Measurements from ENCODE around the gene OGT. TPM values are rescaled to one million over a fixed set of nuclear protein-coding genes. Genes with fewer than 3 reads are reported as not detected.

OGT gene
- total RNA-seq, 1 donor from 2014 or later = 210 TPM

GRCh38 chrX:71533851-71534561 is 1.1 kb downstream of the OGT start:
- Mint-ChIP-seq H3K4me1 (ENCODE audit: unreplicated experiment) (peaks cover 38% of the 10 kb centered on the region), H3K27ac (ENCODE audit: unreplicated experiment) (peak overlapping the region; percentile 90), H3K36me3 (ENCODE audit: unreplicated experiment) (no peaks in the 10 kb centered on the region), H3K27me3 (ENCODE audit: unreplicated experiment) (no peaks in the 10 kb centered on the region), H3K9me3 (ENCODE audit: unreplicated experiment) (peaks cover 6% of the 10 kb centered on the region), H3K4me3 (ENCODE audit: unreplicated experiment) (peak overlapping the region; percentile 92)
- no peak for DNase-seq (ENCODE audit: extremely low spot score, unreplicated experiment)
- TF ChIP-seq, protein P1, sequence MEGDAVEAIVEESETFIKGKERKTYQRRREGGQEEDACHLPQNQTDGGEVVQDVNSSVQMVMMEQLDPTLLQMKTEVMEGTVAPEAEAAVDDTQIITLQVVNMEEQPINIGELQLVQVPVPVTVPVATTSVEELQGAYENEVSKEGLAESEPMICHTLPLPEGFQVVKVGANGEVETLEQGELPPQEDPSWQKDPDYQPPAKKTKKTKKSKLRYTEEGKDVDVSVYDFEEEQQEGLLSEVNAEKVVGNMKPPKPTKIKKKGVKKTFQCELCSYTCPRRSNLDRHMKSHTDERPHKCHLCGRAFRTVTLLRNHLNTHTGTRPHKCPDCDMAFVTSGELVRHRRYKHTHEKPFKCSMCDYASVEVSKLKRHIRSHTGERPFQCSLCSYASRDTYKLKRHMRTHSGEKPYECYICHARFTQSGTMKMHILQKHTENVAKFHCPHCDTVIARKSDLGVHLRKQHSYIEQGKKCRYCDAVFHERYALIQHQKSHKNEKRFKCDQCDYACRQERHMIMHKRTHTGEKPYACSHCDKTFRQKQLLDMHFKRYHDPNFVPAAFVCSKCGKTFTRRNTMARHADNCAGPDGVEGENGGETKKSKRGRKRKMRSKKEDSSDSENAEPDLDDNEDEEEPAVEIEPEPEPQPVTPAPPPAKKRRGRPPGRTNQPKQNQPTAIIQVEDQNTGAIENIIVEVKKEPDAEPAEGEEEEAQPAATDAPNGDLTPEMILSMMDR (IDR thresholded peaks at IDR 0.05) = no peak

- Mint-ChIP-seq H3K36me3 (ENCODE audit: unreplicated experiment) (peaks cover 6% of the 10 kb centered on the region), H3K27me3 (ENCODE audit: unreplicated experiment) (no peaks in the 10 kb centered on the region), H3K27ac (ENCODE audit: unreplicated experiment) (peak overlapping the region; percentile 90), H3K4me1 (ENCODE audit: unreplicated experiment) (peaks cover 47% of the 10 kb centered on the region), H3K4me3 (ENCODE audit: unreplicated experiment) (peak overlapping the region; percentile 92), H3K9me3 (ENCODE audit: unreplicated experiment) (no peaks in the 10 kb centered on the region)
- no peak for DNase-seq (ENCODE audit: extremely low spot score, unreplicated experiment)
- TF ChIP-seq, protein P1 (IDR thresholded peaks at IDR 0.05) = no peak
Measured at GRCh38 chrX:71534773-71535544, 2.1 kb downstream of the OGT start.

DNA sequence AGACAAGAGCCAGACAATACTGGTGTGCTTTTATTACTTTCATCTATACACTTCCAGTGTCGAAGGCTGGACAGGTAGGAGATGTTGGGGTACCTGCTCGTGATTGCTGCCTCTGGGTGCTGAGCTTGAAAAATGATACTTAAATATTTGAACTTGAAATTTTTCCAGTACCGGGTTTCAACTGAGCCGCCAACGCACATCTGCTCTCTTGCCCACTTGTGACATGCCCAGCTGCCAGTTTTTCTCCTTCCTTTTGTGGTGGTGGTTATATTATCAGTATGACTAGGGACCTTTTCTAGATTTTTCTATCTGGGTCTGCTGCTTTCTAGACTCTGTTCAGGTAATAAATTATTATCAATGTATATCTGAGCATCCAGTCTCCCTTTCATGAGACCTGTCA is 3.4 kb downstream of the OGT start:
- H3K9me3 Mint-ChIP-seq (ENCODE audit: unreplicated experiment) = no peaks in the 10 kb centered on the region
- TF ChIP-seq, protein P1 (IDR thresholded peaks at IDR 0.05) = no peak
- no peaks in the 10 kb centered on the region for H3K27me3 Mint-ChIP-seq (ENCODE audit: unreplicated experiment)
- H3K36me3 Mint-ChIP-seq (ENCODE audit: unreplicated experiment) = peaks cover 9% of the 10 kb centered on the region
- H3K27ac Mint-ChIP-seq (ENCODE audit: unreplicated experiment) = peak overlapping the region; percentile 29
- no peak for DNase-seq (ENCODE audit: extremely low spot score, unreplicated experiment)
- H3K4me3 Mint-ChIP-seq (ENCODE audit: unreplicated experiment) = peak overlapping the region; percentile 92
- H3K4me1 Mint-ChIP-seq (ENCODE audit: unreplicated experiment) = peaks cover 54% of the 10 kb centered on the region

- Mint-ChIP-seq H3K4me1 (ENCODE audit: unreplicated experiment) (peaks cover 58% of the 10 kb centered on the region), H3K36me3 (ENCODE audit: unreplicated experiment) (peaks cover 9% of the 10 kb centered on the region), H3K27ac (ENCODE audit: unreplicated experiment) (no peak overlapping the region), H3K27me3 (ENCODE audit: unreplicated experiment) (no peaks in the 10 kb centered on the region), H3K9me3 (ENCODE audit: unreplicated experiment) (no peaks in the 10 kb centered on the region), H3K4me3 (ENCODE audit: unreplicated experiment) (no peak overlapping the region)
- TF ChIP-seq, protein P1 (IDR thresholded peaks at IDR 0.05) = no peak
- no peak for DNase-seq (ENCODE audit: extremely low spot score, unreplicated experiment)
Measured at GRCh38 chrX:71537743-71538142, 4.8 kb downstream of the OGT start.

GRCh38 chrX:71540801-71541200 is 7.9 kb downstream of the OGT start:
- DNase-seq (ENCODE audit: extremely low spot score, unreplicated experiment) = no peak
- TF ChIP-seq, protein P1 (IDR thresholded peaks at IDR 0.05) = no peak
- Mint-ChIP-seq H3K27me3 (ENCODE audit: unreplicated experiment) (no peaks in the 10 kb centered on the region), H3K4me3 (ENCODE audit: unreplicated experiment) (no peak overlapping the region), H3K27ac (ENCODE audit: unreplicated experiment) (peak overlapping the region; percentile 84), H3K9me3 (ENCODE audit: unreplicated experiment) (no peaks in the 10 kb centered on the region), H3K36me3 (ENCODE audit: unreplicated experiment) (peaks cover 9% of the 10 kb centered on the region), H3K4me1 (ENCODE audit: unreplicated experiment) (peaks cover 75% of the 10 kb centered on the region)

All from osteocyte (in vitro differentiated cells).